22Rv1 (cell line): Measurements from ENCODE around the gene SLC25A13.

Experiments used
- ZFX ChIP-seq: fragments of 450-650 bp; IDR thresholded peaks from 2 replicates; pipeline ENCODE4 v1.6.1; 2017; ENCODE audit warnings: antibody characterized with exemption, borderline replicate concordance
- TF ChIP-seq, protein P1 (sequence below): fragments of 450-650 bp; IDR thresholded peaks from 2 replicates; pipeline ENCODE4 v1.5.1; 2017; ENCODE audit warnings: mild to moderate bottlenecking

DNA sequence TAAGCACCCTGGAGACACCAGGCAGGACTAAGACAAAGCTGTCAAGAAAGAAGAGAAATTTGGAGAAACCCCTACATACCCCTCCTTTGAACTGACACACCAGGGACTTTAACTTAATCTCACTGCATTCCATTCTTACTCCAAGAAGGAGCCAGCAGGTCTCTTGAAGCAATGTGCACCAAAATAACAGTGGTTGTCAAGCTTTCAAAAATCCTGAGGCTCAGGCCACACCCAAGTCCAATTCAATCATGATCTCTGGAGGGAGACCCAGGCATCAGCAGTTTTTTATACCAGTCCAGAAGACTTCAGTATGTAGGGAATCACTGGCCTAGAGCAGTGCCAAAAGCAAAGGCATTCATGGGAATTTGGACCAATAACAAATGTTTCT lies 6.8 kb downstream of the SLC25A13 start:
- TF ChIP-seq, protein P1, sequence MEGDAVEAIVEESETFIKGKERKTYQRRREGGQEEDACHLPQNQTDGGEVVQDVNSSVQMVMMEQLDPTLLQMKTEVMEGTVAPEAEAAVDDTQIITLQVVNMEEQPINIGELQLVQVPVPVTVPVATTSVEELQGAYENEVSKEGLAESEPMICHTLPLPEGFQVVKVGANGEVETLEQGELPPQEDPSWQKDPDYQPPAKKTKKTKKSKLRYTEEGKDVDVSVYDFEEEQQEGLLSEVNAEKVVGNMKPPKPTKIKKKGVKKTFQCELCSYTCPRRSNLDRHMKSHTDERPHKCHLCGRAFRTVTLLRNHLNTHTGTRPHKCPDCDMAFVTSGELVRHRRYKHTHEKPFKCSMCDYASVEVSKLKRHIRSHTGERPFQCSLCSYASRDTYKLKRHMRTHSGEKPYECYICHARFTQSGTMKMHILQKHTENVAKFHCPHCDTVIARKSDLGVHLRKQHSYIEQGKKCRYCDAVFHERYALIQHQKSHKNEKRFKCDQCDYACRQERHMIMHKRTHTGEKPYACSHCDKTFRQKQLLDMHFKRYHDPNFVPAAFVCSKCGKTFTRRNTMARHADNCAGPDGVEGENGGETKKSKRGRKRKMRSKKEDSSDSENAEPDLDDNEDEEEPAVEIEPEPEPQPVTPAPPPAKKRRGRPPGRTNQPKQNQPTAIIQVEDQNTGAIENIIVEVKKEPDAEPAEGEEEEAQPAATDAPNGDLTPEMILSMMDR: no peak
- TF ChIP-seq ZFX: no peak
